NT2/D1 (cell line): ENCODE data around the gene COX19.

Experiments
- SUZ12 ChIP-seq: IDR thresholded peaks from 2 replicates; pipeline ENCODE4 v1.6.1; 2011; ENCODE audit not compliant: insufficient read length, insufficient read depth; ENCODE audit errors: extremely low read depth
- YY1 ChIP-seq: IDR thresholded peaks from 2 replicates; pipeline ENCODE4 v1.6.1; 2011; ENCODE audit not compliant: insufficient read length, insufficient read depth
- ZNF274 ChIP-seq: IDR thresholded peaks from 2 replicates; pipeline ENCODE4 v1.6.1; 2011; ENCODE audit warnings: mild to moderate bottlenecking, low read depth, low read length

DNA sequence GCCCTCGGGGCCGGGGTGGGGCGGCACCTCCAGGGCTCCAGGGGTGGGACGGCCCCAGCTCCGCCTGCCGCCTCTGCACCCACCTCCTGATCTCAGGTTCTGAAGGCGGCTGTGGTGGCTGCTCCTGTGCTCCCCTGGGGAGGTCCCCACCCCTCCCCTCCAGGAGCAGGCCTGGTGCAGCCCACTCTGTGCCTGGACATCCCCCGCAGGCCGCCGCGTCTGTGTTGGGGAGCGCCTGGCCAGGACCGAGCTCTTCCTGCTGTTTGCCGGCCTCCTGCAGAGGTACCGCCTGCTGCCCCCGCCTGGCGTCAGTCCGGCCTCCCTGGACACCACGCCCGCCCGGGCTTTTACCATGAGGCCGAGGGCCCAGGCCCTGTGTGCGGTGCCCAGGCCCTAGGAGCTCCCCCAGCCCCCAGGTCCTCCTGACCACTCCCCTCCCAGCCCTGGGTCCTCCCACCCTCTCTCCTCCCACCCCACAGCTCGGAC is 13.1 kb upstream of the COX19 start:
- TF ChIP-seq YY1 (no peak), ZNF274 (no peak), SUZ12 (no peak)
